Stromal cell of bone marrow (primary cell): ENCODE data around the gene ATP6V0A1.
"Not testable (repeated sequence)": the region's sequence is repeated elsewhere in the genome, so short reads cannot be mapped to it uniquely, and the experiment has no call there.

Experiments used
- DNase-seq: peaks from one replicate; pipeline ENCODE4 v3.0.0-alpha.2; 2012; ENCODE audit warnings: low read depth

Gene ATP6V0A1

GRCh38 chr17:42438600-42439567 is 19.8 kb upstream of the ATP6V0A1 start:
- no peak for DNase-seq

GRCh38 chr17:42441371-42442195 is 17.1 kb upstream of the ATP6V0A1 start:
- no peak for DNase-seq

GRCh38 chr17:42442196-42442565 is 16.5 kb upstream of the ATP6V0A1 start:
- DNase-seq, result no peak

GRCh38 chr17:42449176-42449575 is 9.5 kb upstream of the ATP6V0A1 start:
- not testable (repeated sequence) for DNase-seq

GRCh38 chr17:42449838-42450237 is 8.8 kb upstream of the ATP6V0A1 start:
- not testable (repeated sequence) for DNase-seq

GRCh38 chr17:42451270-42451669 is 7.4 kb upstream of the ATP6V0A1 start:
- DNase-seq, result not testable (repeated sequence)

GRCh38 chr17:42453439-42453838 is 5.2 kb upstream of the ATP6V0A1 start:
- DNase-seq, result no peak

GRCh38 chr17:42454987-42455386 is 3.7 kb upstream of the ATP6V0A1 start:
- not testable (repeated sequence) for DNase-seq

GRCh38 chr17:42456223-42457106 is 2.2 kb upstream of the ATP6V0A1 start:
- DNase-seq, result peak; percentile 68

- no peak for DNase-seq
Measured at GRCh38 chr17:42457107-42457792, 1.4 kb upstream of the ATP6V0A1 start.

- DNase-seq, result no peak
Measured at GRCh38 chr17:42459256-42459800, 650 bp downstream of the ATP6V0A1 start.

- no peak for DNase-seq
Measured at GRCh38 chr17:42459801-42460281, 1.2 kb downstream of the ATP6V0A1 start.

GRCh38 chr17:42460371-42460770 is 1.7 kb downstream of the ATP6V0A1 start:
- no peak for DNase-seq

GRCh38 chr17:42463976-42464400 is 5.3 kb downstream of the ATP6V0A1 start:
- DNase-seq, result no peak

- DNase-seq, result no peak
Measured at GRCh38 chr17:42467889-42468288, 9.2 kb downstream of the ATP6V0A1 start.

GRCh38 chr17:42472709-42473521 is 14.2 kb downstream of the ATP6V0A1 start:
- DNase-seq, result no peak

- DNase-seq, result no peak
Measured at GRCh38 chr17:42474276-42474675, 15.6 kb downstream of the ATP6V0A1 start.

GRCh38 chr17:42475121-42475520 is 16.4 kb downstream of the ATP6V0A1 start:
- no peak for DNase-seq

- DNase-seq, result no peak
Measured at GRCh38 chr17:42475835-42476234, 17.2 kb downstream of the ATP6V0A1 start.

- no peak for DNase-seq
Measured at GRCh38 chr17:42476411-42476810, 17.7 kb downstream of the ATP6V0A1 start.
